OCI-LY3 (cell line): ENCODE results near the gene C21orf91.

Experiments used
- EZH2phosphoT487 ChIP-seq: fragments of 200-600 bp; shearing (Covaris generic); IDR thresholded peaks from 2 replicates; pipeline ENCODE4 v1.6.1; 2018; ENCODE audit warnings: antibody characterized with exemption, mixed run types, low read depth
- TF ChIP-seq, protein P1 (sequence below): fragments of 200-600, 300-600 bp; sonication (generic); IDR thresholded peaks from 2 replicates; pipeline ENCODE4 v1.5.1; 2014; ENCODE audit warnings: antibody characterized with exemption, low read length, low read depth

DNA sequence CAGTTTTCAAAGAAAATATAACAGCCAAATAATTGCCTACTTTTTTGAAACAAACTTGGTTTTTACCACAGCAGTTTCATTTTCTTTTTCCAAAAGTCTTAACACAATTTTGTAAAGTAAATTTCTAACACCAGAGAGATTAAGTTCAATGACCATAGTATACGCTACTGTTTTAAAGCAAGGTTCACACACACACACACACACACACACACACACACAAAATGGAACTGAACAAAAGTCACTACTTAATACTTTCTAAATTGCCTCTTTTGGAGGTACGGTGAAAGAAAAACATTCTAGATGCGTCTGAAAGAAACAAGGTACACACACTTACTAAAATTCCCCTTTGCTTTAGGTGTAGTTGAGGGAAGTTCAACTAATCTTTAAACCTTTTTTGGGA lies 30.1 kb downstream of the C21orf91 start:
- TF ChIP-seq, protein P1, sequence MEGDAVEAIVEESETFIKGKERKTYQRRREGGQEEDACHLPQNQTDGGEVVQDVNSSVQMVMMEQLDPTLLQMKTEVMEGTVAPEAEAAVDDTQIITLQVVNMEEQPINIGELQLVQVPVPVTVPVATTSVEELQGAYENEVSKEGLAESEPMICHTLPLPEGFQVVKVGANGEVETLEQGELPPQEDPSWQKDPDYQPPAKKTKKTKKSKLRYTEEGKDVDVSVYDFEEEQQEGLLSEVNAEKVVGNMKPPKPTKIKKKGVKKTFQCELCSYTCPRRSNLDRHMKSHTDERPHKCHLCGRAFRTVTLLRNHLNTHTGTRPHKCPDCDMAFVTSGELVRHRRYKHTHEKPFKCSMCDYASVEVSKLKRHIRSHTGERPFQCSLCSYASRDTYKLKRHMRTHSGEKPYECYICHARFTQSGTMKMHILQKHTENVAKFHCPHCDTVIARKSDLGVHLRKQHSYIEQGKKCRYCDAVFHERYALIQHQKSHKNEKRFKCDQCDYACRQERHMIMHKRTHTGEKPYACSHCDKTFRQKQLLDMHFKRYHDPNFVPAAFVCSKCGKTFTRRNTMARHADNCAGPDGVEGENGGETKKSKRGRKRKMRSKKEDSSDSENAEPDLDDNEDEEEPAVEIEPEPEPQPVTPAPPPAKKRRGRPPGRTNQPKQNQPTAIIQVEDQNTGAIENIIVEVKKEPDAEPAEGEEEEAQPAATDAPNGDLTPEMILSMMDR, result no peak
- TF ChIP-seq EZH2phosphoT487, result no peak
